Stimulated activated CD4-positive, alpha-beta T cell treated with anti-CD3 and anti-CD28 coated beads, Interleukin-1b, Interleukin-23, amount 100 ng/mL, for 24 hours (primary cell): Measurements from ENCODE around the gene ZSCAN9.

Experiments used
- DNase-seq, 4 experiments: peaks; one replicate each; pipeline ENCODE4 v3.0.0-alpha.2; 2020; ENCODE audit warnings: low read depth in 4 of 4, low spot score in 1 of 4

ZSCAN9 gene

DNA sequence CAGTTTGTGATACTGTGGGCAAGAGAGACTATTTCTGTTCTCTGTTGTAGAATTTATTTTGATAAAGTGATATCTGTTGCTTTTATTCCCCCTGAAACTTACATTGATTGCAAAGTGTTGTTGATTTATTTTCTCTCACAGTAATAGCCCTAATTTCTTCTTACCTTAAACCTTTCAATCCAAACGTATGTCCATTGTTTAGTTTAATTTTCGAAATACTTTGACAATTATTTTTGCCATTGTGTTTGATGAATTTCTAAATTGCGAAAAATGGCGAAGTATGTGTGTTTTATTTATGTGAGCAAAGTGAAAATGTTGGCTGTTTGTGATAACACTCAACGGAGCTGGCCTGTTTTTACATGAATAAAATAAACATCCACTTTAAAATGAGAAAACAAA, 41.5 kb downstream of the ZSCAN9 start:
- DNase-seq, result no peak

DNA sequence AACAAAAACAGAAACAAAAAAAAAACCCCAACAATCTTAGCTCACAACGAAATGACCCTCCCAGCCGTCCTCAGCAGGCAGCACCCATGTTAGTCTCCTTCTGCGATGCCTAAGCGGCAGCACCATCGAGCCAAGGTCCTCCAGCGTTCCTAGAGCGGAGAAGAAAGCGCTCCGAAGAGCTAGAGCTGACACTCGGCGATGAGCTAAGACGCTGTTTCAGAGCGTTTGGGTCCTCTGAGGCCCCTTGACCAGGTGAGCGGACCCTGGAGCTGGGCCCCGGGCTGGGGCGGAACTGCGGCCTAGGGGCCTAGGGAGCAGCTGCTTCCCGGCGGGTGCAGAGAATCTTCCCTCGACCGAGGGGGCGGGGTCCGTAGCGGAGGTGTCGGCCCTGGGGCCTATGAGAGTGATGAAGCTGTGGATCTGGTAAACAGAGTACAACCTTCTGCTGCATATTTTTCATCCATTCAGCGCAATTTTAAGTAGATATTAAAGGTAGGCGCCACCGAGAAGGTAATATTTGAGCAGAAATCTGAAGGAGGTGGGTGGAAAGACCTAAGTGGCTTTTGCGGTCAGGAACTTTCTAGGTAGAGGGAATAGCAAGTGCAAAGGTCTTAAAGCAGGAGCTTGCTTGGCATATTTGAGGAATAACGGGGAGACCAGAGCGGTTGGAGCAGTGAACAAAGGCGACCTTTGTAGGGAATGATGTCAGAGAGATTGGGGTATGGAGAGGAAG, 42.1 kb downstream of the ZSCAN9 start, which contains the start of gene ZSCAN26:
ZSCAN26 (plus strand) TSS at position 182 of the 733 bp plus-strand sequence. CDS start 4,777 bp downstream, outside the sequence.
- peak; percentile 59 to 73 (median 70) for DNase-seq

DNA sequence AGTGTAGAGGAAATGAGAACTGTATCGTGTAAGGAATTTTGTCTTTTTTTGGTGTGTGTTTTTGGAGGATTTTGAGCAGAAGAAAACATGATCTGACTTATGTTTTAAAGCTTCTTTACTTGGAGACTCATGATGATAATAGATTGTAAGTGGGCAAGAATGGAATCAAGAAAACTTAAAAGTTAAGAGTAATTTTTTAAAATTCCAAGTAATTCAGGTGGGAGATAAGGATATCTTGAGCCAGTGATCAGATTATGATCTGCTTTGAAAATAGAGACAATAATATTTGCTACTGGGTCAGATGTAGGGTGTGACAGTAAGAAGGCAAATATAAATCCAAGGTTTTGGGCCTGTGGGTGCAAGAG, 42.6 kb downstream of the ZSCAN9 start:
- no peak for DNase-seq

DNA sequence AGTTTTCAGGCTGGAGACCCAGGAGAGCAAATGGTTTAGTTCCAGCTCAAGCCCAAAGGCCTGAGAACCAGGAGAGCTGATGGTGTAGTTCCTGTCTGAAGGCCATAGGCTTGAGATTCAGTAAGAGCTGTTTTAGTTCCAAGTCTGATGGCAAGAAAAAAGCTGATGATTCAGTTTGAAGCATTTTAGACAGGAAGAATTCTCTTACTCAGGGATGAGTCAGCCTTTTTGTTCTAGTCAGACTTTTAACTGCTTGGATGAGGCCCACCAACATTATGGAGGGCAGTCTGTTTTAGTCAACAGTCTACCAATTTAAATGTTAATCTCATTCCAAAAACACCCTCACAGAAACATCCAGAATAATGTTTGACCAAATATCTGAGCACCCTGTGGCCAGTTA, 44.4 kb downstream of the ZSCAN9 start:
- no peak for DNase-seq

DNA sequence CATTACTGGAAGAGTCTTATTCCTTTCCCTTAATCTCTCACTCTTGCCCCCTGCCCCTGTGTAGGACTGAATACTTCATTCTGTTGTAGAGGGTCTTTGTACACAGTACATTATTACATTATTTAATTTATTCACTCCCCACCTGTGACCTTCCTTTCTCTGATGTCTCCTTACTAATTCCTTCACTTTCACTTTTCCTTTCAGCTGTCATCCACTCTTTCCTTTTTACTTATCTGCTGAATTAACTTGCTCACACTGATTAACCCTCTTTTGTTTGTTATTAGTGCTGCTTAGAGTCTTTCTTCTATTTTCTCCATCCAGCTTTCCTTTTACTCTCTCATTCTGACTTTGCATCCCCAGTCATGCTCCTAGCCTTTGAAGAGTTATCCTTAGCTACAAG, 49.8 kb downstream of the ZSCAN9 start:
- DNase-seq, result no peak

DNA sequence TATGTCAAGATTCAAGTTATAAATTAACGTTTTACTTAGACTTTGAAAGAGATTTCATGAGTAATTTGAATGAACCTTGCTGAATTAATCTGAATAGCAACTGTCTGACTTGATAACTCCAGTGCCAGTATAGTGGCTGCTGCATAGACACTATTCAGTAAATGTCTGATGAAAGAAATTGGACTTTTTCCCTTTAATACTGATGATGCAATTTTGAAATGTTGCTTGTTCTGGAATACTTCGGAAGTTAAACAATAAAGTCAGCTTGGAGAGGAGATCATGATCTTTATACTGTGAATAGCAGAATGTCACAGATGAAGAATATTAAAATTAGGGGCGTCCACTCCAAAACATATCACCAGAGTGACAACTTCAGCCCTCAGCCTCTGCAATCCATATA, 52.7 kb downstream of the ZSCAN9 start:
- DNase-seq, result no peak

DNA sequence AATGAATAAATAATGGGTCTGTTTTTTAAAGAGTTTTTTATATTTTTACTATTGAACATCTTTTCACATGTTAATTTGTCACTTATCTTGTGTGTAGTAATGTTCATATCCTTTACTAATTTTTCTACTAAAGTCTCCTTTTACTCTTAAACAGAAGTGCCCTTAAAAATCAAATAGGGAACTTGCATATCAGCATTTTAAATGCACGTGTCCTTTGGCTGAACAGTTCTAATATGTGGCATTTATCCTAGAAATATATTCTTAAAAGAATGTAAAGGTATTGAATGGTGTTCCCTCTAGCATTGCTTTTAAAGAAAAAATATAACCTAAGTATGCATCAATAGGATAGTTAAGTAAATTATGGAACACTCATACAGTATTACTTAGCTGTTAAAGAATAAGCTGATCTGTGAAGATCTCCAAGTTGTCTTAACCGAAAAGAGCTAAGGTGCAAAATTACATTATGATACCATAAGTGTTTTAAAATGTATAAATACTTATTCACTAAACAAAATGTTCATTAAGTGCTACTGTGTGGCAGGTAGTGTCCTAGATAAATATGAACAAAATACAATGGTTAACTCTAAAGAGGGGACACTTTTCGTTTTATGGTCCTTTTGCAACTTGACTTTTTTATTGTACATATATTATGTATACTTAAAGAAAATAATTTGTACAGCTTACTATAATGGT, 55.7 kb downstream of the ZSCAN9 start:
- no peak for DNase-seq

DNA sequence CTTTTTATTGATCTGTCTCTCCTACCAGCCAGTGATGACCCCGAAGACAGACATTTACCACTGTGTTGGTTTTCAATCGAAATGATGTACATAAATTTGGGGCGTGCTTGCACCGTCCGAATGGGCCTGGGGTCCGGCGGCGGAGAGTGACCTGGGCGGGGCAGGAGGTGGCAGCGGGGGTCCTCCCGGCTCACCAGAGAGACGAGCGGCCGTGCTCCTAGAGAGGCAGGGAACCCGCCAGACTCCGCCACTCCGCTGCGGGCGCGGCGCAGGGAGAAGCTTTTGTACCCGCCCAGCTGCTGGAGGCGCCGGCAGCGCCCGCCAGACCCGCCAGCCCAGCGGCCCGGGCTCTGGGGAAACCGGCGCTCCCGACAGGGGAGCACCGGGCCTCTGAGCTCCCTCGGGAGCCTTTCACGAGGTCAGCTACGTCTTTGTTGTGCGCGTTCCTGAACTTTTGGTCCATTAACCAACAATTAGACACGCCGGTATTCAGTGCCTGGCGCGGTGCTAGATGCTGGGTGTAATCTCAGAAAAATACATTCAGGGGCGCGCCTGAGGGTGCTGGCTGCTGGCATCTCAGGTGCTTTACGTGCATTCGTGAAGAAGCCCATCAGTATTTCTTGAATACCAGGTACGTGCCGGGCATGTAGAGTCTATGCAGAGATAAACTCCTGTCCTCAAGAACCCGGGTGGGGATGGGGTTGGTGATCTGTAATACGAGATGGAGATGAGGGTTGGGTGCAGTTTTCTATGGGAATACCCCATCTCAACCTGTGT, 56.4 kb downstream of the ZSCAN9 start, which contains the start of gene PGBD1:
PGBD1 (plus strand) TSS at position 285 of the 777 bp plus-strand sequence. CDS start 2,242 bp downstream, outside the sequence.
- peak in 2 of 4 experiments; percentile 52 to 54 for DNase-seq

DNA sequence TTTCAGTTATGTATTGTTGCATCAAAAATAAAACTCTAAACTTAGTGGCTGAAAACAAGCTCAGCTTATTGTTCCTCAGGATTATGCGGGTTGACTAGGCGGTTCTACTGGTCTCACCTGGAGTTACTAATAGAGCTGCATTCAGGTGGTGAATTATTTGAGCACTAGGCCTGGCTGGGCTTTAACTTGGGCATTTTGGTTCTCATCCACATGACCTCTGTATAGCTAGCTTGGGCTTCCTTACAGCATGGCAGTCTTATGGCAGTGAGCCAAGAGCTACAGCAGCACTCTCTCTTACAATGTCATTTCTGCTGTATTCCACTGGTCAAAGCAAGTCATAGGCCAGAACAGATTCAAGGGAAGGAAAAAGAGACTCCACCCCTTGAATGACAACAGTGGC, 57.9 kb downstream of the ZSCAN9 start:
- no peak for DNase-seq
